Stomach (tissue), 9 donors: Measurements from ENCODE around the gene SMIM30. TPM values are rescaled to one million over a fixed set of nuclear protein-coding genes. Genes with fewer than 3 reads are reported as not detected.

Experiments used
- DNase-seq, 2 donors: peaks; one replicate each; pipeline versions ENCODE4 v3.0.0 to v3.0.0-alpha.2; 2013 to 2019
- H3K27ac ChIP-seq, 5 donors: fragments of 200-600 bp in 4 of 5; sonication (generic) in 4 of 5; one replicate each; pipeline ENCODE4 v1.5.1; 2013 to 2019; ENCODE audit warnings: mild to moderate bottlenecking in 1 of 5, moderate library complexity in 1 of 5
- H3K27me3 ChIP-seq, 3 donors: fragments of 200-600 bp; sonication (generic); one replicate each; pipeline ENCODE4 v1.5.1; 2017 to 2019; ENCODE audit warnings: mixed run types in 1 of 3
- H3K36me3 ChIP-seq, 4 donors: fragments of 200-600 bp; sonication (generic); 1 replicate in 3 of 4; 2 replicates in 1 of 4; pipeline ENCODE4 v1.5.1; 2016 to 2019
- H3K4me1 ChIP-seq, 4 donors: fragments of 200-600 bp; sonication (generic); one replicate each; pipeline ENCODE4 v1.5.1; 2016 to 2019
- H3K4me3 ChIP-seq, 4 donors: fragments of 200-600 bp; sonication (generic) in 3 of 4; one replicate each; pipeline ENCODE4 v1.5.1; 2016 to 2019; ENCODE audit warnings: mild to moderate bottlenecking in 1 of 4
- H3K9me3 ChIP-seq, 4 donors: fragments of 200-600 bp; sonication (generic); one replicate each; pipeline ENCODE4 v1.5.1; 2016 to 2019
- EP300 ChIP-seq: sonication (generic); formaldehyde crosslinking; IDR thresholded peaks from one replicate; pipeline ENCODE4 v1.6.1; 2017; ENCODE audit warnings: antibody characterized with exemption
- POLR2A ChIP-seq, 4 donors: fragments of 450-650 bp; IDR thresholded peaks; one replicate each; pipeline ENCODE4 v1.6.1; 2016; ENCODE audit warnings: antibody characterized with exemption in 4 of 4, control low read depth in 2 of 4, mild to moderate bottlenecking in 1 of 4, moderate library complexity in 1 of 4
- POLR2AphosphoS5 ChIP-seq, 3 donors: sonication (generic); formaldehyde crosslinking; IDR thresholded peaks; one replicate each; pipeline ENCODE4 v1.6.1; 2016; ENCODE audit warnings: antibody characterized with exemption in 3 of 3
- WGBS, 5 donors: extraction: QIAGEN DNeasy Blood & Tissue Kit in 3 of 5; methylation state at CpG; one replicate each; pipeline versions ENCODE4 v1.1.5 to v1.1.7; 2013 to 2018; 5-methylcytosine and 5-hydroxymethylcytosine counted together
- intact Hi-C: fragments of 100-400 bp; cut with DNase I; formaldehyde crosslinking; loops from one replicate; pipeline ENCODE4 v1.15.1; 2023; ENCODE audit warnings: low total_unique reads
- polyA plus RNA-seq, 3 donors: library from polyadenylated mRNA; stranded (reverse); fragments of 200-250 nt; gene quantifications; one replicate each; pipeline ENCODE4 v1.2.3, GENCODE V29; 2013
- total RNA-seq, 5 donors: library from RNA; depleted of rRNA; stranded (reverse); fragments of >200 nt; gene quantifications; one replicate each; pipeline versions ENCODE4 v1.1.0 to v1.2.3, GENCODE V29; 2014 to 2016
- TF ChIP-seq, protein P1 (sequence below), 7 experiments: fragments of 450-650 bp in 4 of 7; fragments of 200-600 bp in 3 of 7; sonication (generic) in 3 of 7; IDR thresholded peaks; one replicate each; pipeline ENCODE4 v1.5.1; 2016 to 2019; ENCODE audit warnings: antibody characterized with exemption in 7 of 7, control low read depth in 2 of 7, mild to moderate bottlenecking in 1 of 7
- donor health status: healthy with polysubstance abuse.
- donor health status: Bipolar disorder and iron deficiency.
- donor health status: healthy.

SMIM30 gene
- total and polyA plus RNA-seq, 8 donors = 14.6 to 144 (median 59.7) TPM; not detected in 1

DNA sequence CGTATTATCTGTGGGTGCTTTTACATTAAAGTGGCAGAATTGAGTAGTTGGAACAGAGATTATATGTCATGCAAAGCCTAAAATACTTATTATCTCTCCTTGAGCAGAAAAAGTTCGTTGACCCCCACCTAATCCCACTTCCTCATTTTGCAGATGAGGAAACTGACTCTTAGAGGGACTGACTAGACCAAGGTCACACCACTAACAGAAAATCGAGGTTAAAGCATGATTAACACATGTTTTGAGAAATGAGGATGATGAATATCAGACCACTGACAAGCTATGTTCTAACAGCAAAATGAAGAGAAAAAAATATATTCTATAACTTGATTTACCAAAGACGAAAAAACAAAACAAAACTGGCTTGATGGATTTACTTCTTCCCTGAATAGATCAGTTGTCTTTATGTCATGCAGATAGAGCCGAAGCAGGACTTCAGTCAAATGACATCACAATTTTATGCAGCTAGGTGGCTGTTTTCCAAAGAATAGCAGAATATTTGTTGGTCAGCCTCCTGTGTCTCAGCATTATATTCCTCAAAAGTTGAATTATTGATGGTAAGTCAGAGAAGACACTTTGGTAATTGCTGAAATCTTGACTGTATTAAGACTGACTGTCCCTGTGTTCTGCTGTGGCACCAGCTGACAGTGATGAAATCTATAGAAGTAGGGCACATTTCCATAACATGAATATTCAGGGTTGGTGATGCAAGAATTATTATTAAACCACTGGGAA, 24.2 kb upstream of the SMIM30 start:
- no peak for TF ChIP-seq POLR2A (IDR thresholded peaks at IDR 0.05)
- TF ChIP-seq, protein P1, sequence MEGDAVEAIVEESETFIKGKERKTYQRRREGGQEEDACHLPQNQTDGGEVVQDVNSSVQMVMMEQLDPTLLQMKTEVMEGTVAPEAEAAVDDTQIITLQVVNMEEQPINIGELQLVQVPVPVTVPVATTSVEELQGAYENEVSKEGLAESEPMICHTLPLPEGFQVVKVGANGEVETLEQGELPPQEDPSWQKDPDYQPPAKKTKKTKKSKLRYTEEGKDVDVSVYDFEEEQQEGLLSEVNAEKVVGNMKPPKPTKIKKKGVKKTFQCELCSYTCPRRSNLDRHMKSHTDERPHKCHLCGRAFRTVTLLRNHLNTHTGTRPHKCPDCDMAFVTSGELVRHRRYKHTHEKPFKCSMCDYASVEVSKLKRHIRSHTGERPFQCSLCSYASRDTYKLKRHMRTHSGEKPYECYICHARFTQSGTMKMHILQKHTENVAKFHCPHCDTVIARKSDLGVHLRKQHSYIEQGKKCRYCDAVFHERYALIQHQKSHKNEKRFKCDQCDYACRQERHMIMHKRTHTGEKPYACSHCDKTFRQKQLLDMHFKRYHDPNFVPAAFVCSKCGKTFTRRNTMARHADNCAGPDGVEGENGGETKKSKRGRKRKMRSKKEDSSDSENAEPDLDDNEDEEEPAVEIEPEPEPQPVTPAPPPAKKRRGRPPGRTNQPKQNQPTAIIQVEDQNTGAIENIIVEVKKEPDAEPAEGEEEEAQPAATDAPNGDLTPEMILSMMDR (IDR thresholded peaks at IDR 0.05) = no peak
- no peak for TF ChIP-seq EP300
- TF ChIP-seq POLR2AphosphoS5 (IDR thresholded peaks at IDR 0.05) = no peak
- Histone ChIP-seq H3K36me3 (no peaks in the 10 kb centered on the region), H3K4me1 (no peaks in the 10 kb centered on the region), H3K4me3 (no peak overlapping the region), H3K27ac (no peak overlapping the region), H3K27me3 (no peaks in the 10 kb centered on the region), H3K9me3 (no peaks in the 10 kb centered on the region)
- intact Hi-C loops = no loop called here
- no peak for DNase-seq
- 51 to 70% (median 62%) methylated on average over 5 of the region's 5 CpGs for WGBS, 5 donors

- Histone ChIP-seq H3K4me3 (no peak overlapping the region), H3K27me3 (no peaks in the 10 kb centered on the region), H3K4me1 (no peaks in the 10 kb centered on the region), H3K36me3 (no peaks in the 10 kb centered on the region), H3K27ac (no peak overlapping the region), H3K9me3 (no peaks in the 10 kb centered on the region)
- intact Hi-C loops = no loop called here
- no peak for DNase-seq
- no peak for TF ChIP-seq POLR2AphosphoS5 (IDR thresholded peaks at IDR 0.05)
- TF ChIP-seq, protein P1 (IDR thresholded peaks at IDR 0.05) = no peak
These were observed 23.4 kb upstream of the SMIM30 start for GRCh38 chr7:113141803-113142202.

GRCh38 chr7:113140956-113141355, 22.6 kb upstream of the SMIM30 start:
- intact Hi-C loops = no loop called here
- Histone ChIP-seq H3K4me3 (no peak overlapping the region), H3K27ac (no peak overlapping the region), H3K27me3 (no peaks in the 10 kb centered on the region), H3K36me3 (no peaks in the 10 kb centered on the region), H3K9me3 (no peaks in the 10 kb centered on the region), H3K4me1 (no peaks in the 10 kb centered on the region)
- no peak for DNase-seq
- 78 to 87% (median 86%) methylated on average over 4 of the region's 4 CpGs for WGBS, 5 donors
- no peak for TF ChIP-seq POLR2AphosphoS5 (IDR thresholded peaks at IDR 0.05)
- TF ChIP-seq, protein P1 (IDR thresholded peaks at IDR 0.05) = no peak
- no peak for TF ChIP-seq EP300
- TF ChIP-seq POLR2A (IDR thresholded peaks at IDR 0.05) = no peak

- Histone ChIP-seq H3K9me3 (no peaks in the 10 kb centered on the region), H3K4me1 (no peaks in the 10 kb centered on the region)
- intact Hi-C loops = no loop called here
These were observed 18.9 kb upstream of the SMIM30 start for GRCh38 chr7:113137241-113137640.

More at GRCh38 chr7:113137241-113137640, 18.9 kb upstream of the SMIM30 start:
- TF ChIP-seq POLR2AphosphoS5 (IDR thresholded peaks at IDR 0.05) = no peak
- TF ChIP-seq, protein P1 (IDR thresholded peaks at IDR 0.05) = no peak
- TF ChIP-seq EP300 = no peak
- TF ChIP-seq POLR2A (IDR thresholded peaks at IDR 0.05) = no peak
- H3K36me3 ChIP-seq = no peaks in the 10 kb centered on the region
- no peaks in the 10 kb centered on the region for H3K27me3 ChIP-seq
- DNase-seq = no peak
- H3K27ac ChIP-seq = no peak overlapping the region
- WGBS, 5 donors = 49 to 80% (median 68%) methylated on average over 2 of the region's 2 CpGs
- no peak overlapping the region for H3K4me3 ChIP-seq
